Measurements from ENCODE around the gene GULP1. TPM values are rescaled to one million over a fixed set of nuclear protein-coding genes. Genes with fewer than 3 reads are reported as not detected.

GULP1 gene
- total RNA-seq, 1 donor from 2014 or later = 11.1 TPM

DNA sequence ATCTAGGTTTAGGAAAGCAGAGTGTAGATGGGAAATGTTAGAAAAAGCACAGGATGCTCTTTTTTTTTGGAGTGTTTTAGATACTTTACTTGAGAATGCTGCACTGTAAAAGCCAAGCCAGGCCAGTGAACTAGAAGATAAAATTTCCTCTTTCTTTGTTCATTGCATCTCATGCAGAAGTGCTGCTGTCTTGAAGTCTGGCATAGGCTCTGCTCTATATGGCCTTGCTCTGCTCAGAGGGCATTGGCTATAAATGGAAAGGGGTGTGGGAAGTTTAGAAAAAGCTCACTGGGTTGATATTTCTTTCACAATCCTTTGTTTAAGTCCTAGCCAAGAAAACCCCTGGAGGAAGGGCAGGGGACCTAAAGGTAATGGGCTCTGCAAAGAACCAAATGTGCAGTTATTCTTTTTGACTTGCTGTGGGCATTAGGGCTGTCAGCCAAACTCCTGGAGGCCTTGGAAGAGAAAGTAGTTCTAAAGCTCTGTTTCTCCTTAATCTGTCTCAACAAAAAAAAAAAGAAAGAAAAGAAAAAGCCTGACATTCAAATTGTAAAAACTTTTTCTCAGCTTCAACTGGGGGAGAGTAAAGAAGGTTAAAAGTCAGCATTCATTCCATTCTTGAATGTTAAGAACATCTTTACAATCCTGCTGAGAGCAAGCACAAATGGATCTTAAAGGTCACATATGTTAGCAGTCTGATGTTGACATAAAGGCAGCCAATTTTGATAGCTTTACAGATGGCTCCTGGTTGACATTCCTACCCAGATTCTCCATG is 338.3 kb downstream of the GULP1 start:
- no peak for DNase-seq (ENCODE audit: low spot score)

DNA sequence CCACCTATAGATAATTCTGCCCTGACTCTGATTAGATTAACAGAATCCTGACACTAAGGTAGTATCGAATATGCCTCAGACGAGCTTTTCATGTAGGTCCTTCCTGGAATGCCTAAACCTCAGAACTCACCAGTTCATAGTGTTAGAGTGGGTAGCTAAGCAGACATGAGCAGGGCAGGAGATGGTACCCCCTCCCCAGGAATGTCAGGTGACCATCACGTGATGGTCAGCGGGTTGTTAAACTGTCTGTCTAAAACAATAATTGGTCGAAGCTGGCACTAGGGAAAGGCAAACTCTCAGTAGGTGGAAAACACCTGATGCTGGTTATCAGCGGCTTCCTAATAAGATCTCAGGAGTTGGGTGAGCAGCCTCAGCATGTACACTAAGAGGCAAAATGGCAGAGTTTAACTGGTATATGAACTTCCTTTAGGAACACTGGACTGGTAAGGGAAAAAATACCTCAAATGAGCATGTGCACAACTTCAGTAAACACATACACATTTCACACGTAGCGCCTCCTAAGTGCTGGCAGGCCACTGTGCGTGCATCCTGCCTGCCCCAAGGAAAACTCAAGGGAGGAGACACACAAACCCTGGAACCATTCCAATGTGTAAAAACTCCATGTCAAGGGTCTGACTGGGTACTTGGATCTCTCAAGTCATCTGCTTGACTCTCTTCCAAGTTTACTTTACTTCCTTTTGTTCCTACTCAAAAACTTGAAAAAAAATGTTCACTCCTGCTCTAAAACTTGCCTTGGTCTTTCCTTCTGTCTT is 339.5 kb downstream of the GULP1 start:
- DNase-seq (ENCODE audit: low spot score) = no peak

- DNase-seq (ENCODE audit: low spot score) = no peak
Observed at GRCh38 chr2:188634656-188635055, 343.0 kb downstream of the GULP1 start.

Small RNA genes lying within 50 kb of the gene (microRNA-seq; reads per million reads assigned to microRNA genes)
- gene MIR561 (ENCODE audit: borderline number of aligned reads) = not detected

Measured in mesenteric fat pad (tissue), 1 donor.